KMS-11 (cell line): Measurements from ENCODE around the gene SNX22.

ENCODE experiments used
- H2AFZ ChIP-seq: fragments of 200-600 bp; sonication (generic); 2 replicates; pipeline ENCODE4 v1.6.1; 2016; ENCODE audit warnings: antibody characterized with exemption, mixed run types, low read depth
- H3K27ac ChIP-seq: fragments of 200-600 bp; sonication (generic); 2 replicates; pipeline ENCODE4 v1.6.1; 2016; ENCODE audit warnings: mild to moderate bottlenecking, mixed run types
- H3K27me3 ChIP-seq: fragments of 200-600 bp; sonication (generic); 2 replicates; pipeline ENCODE4 v1.6.1; 2017; ENCODE audit warnings: mild to moderate bottlenecking, low read depth, mixed run types, moderate library complexity; ENCODE audit not compliant: insufficient read depth
- H3K36me3 ChIP-seq: fragments of 200-600 bp; sonication (generic); 2 replicates; pipeline ENCODE4 v1.6.1; 2017; ENCODE audit warnings: mild to moderate bottlenecking, mixed run types; ENCODE audit not compliant: insufficient read depth
- H3K4me1 ChIP-seq: fragments of 200-600 bp; sonication (generic); 2 replicates; pipeline ENCODE4 v1.6.1; 2016; ENCODE audit warnings: mild to moderate bottlenecking, low read depth, mixed run types; ENCODE audit not compliant: poor library complexity, severe bottlenecking
- H3K4me2 ChIP-seq: fragments of 200-600 bp; sonication (generic); 2 replicates; pipeline ENCODE4 v1.7.0; 2016; ENCODE audit warnings: mild to moderate bottlenecking, mixed run types
- H3K4me3 ChIP-seq: fragments of 200-600 bp; sonication (generic); IDR thresholded peaks from 2 replicates; pipeline ENCODE4 v1.6.1; 2017; ENCODE audit warnings: low read depth, low read length, mixed read lengths; ENCODE audit not compliant: insufficient read depth
- H3K79me2 ChIP-seq: fragments of 200-600 bp; sonication (generic); 2 replicates; pipeline ENCODE4 v1.6.1; 2016; ENCODE audit warnings: low read depth, mixed run types; ENCODE audit not compliant: insufficient read depth
- H3K9ac ChIP-seq: fragments of 200-600 bp; sonication (generic); 2 replicates; pipeline ENCODE4 v1.6.1; 2016; ENCODE audit warnings: mild to moderate bottlenecking, mixed run types
- H4K20me1 ChIP-seq: fragments of 200-600 bp; sonication (generic); 2 replicates; pipeline ENCODE4 v1.6.1; 2016; ENCODE audit warnings: mild to moderate bottlenecking, mixed run types; ENCODE audit not compliant: insufficient read depth
- CTCF ChIP-seq: fragments of 200-600 bp; sonication (generic); conservative IDR thresholded peaks from 2 replicates; pipeline ENCODE4 v1.6.1; 2017; ENCODE audit warnings: low read depth, mild to moderate bottlenecking, antibody characterized with exemption, low read length, moderate library complexity, mixed read lengths

Gene SNX22

GRCh38 chr15:64149893-64150578 lies 1.5 kb upstream of the SNX22 start:
- H3K4me1 ChIP-seq = peaks cover 24% of the 10 kb centered on the region
- H3K79me2 ChIP-seq = no peaks in the 10 kb centered on the region

GRCh38 chr15:64152507-64153387 lies 1.2 kb downstream of the SNX22 start:
- no peak for TF ChIP-seq CTCF
- Histone ChIP-seq H2AFZ (peak overlapping the region; percentile 99), H3K27ac (no peak overlapping the region), H3K36me3 (peaks cover 6% of the 10 kb centered on the region; the same call in 1 of the 2 replicates), H3K4me1 (peaks cover 24% of the 10 kb centered on the region), H3K79me2 (no peaks in the 10 kb centered on the region), H4K20me1 (no peaks in the 10 kb centered on the region), H3K4me2 (peak overlapping the region; percentile 80), H3K4me3 (no peak overlapping the region), H3K9ac (no peak overlapping the region; the same call in 1 of the 2 replicates), H3K27me3 (peaks cover 8% of the 10 kb centered on the region)

More at GRCh38 chr15:64149893-64150578, 1.5 kb upstream of the SNX22 start:
- Histone ChIP-seq H3K4me3 (no peak overlapping the region), H3K4me2 (no peak overlapping the region), H3K9ac (no peak overlapping the region), H4K20me1 (no peaks in the 10 kb centered on the region), H3K27ac (no peak overlapping the region), H3K27me3 (peaks cover 8% of the 10 kb centered on the region), H2AFZ (no peak overlapping the region), H3K36me3 (no peaks in the 10 kb centered on the region)
- TF ChIP-seq CTCF = no peak

GRCh38 chr15:64153480-64154367 lies 2.2 kb downstream of the SNX22 start:
- no peak overlapping the region for H3K4me3 ChIP-seq
- no peaks in the 10 kb centered on the region for H3K79me2 ChIP-seq
- peak overlapping the region; percentile 80 for H3K4me2 ChIP-seq
- peaks cover 6% of the 10 kb centered on the region; the same call in 1 of the 2 replicates for H3K36me3 ChIP-seq
- peak overlapping the region; percentile 21; the same call in 1 of the 2 replicates for H3K27ac ChIP-seq
- no peak overlapping the region for H2AFZ ChIP-seq
- H4K20me1 ChIP-seq = no peaks in the 10 kb centered on the region
- TF ChIP-seq CTCF = peak; percentile 91
- H3K27me3 ChIP-seq = peaks cover 8% of the 10 kb centered on the region
- H3K4me1 ChIP-seq = peaks cover 24% of the 10 kb centered on the region
- H3K9ac ChIP-seq = no peak overlapping the region
